H9 (cell line): Measurements from ENCODE around the gene SOX1. TPM values are rescaled to one million over a fixed set of nuclear protein-coding genes. Genes with fewer than 3 reads are reported as not detected.

Experiments used
- DNase-seq: peaks from one replicate; pipeline ENCODE4 v3.0.0-alpha.2; 2017
- H2AFZ ChIP-seq: one replicate; pipeline ENCODE4 v1.6.1; 2013; ENCODE audit warnings: mild to moderate bottlenecking, low read length, control low read depth, moderate library complexity
- H2AK5ac ChIP-seq: 2 replicates; pipeline ENCODE4 v1.6.1; 2013; ENCODE audit warnings: low read length, control low read depth, mixed read lengths; ENCODE audit not compliant: insufficient read length
- H2BK120ac ChIP-seq: one replicate; pipeline ENCODE4 v1.6.1; 2013; ENCODE audit warnings: low read depth, mild to moderate bottlenecking, low read length, control low read depth, inconsistent platforms; ENCODE audit not compliant: poor library complexity, severe bottlenecking
- H2BK12ac ChIP-seq: 2 replicates; pipeline ENCODE4 v1.6.1; 2013; ENCODE audit warnings: low read length, control low read depth, mixed read lengths, low read depth; ENCODE audit not compliant: insufficient read length
- H2BK15ac ChIP-seq: 2 replicates; pipeline ENCODE4 v1.6.1; 2013; ENCODE audit warnings: low read depth, low read length, control low read depth
- H2BK20ac ChIP-seq: one replicate; pipeline ENCODE4 v1.6.1; 2013; ENCODE audit warnings: low read depth, mild to moderate bottlenecking, low read length, control low read depth, inconsistent platforms; ENCODE audit not compliant: poor library complexity, severe bottlenecking
- H2BK5ac ChIP-seq: 2 replicates; pipeline ENCODE4 v1.6.1; 2013; ENCODE audit warnings: low read length, control low read depth, mixed read lengths; ENCODE audit not compliant: insufficient read length
- H3K14ac ChIP-seq: 2 replicates; pipeline ENCODE4 v1.6.1; 2013; ENCODE audit warnings: low read length, control low read depth; ENCODE audit not compliant: insufficient read depth
- H3K18ac ChIP-seq: 2 replicates; pipeline ENCODE4 v1.6.1; 2013; ENCODE audit warnings: low read depth, mild to moderate bottlenecking, mixed read lengths, low read length, control low read depth; ENCODE audit not compliant: insufficient read length
- H3K23ac ChIP-seq: 2 replicates; pipeline ENCODE4 v1.6.1; 2013; ENCODE audit warnings: low read length, control low read depth, mixed read lengths, low read depth; ENCODE audit not compliant: insufficient read length
- H3K23me2 ChIP-seq: 2 replicates; pipeline ENCODE4 v1.6.1; 2013; ENCODE audit warnings: low read depth, mild to moderate bottlenecking, mixed read lengths, low read length, control low read depth; ENCODE audit not compliant: insufficient read length, poor library complexity, severe bottlenecking
- H3K27ac ChIP-seq: 2 replicates; pipeline ENCODE4 v1.5.1; 2013; ENCODE audit warnings: low read length, control low read depth, mixed read lengths, low read depth; ENCODE audit not compliant: insufficient read length
- H3K27me3 ChIP-seq: 2 replicates; pipeline ENCODE4 v1.6.1; 2013; ENCODE audit warnings: low read length, control low read depth, inconsistent platforms; ENCODE audit not compliant: insufficient read depth
- H3K4ac ChIP-seq: 2 replicates; pipeline ENCODE4 v1.6.1; 2013; ENCODE audit warnings: low read depth, mild to moderate bottlenecking, control low read depth, inconsistent platforms, low read length, moderate library complexity
- H3K4me1 ChIP-seq: 2 replicates; pipeline ENCODE4 v1.6.1; 2013; ENCODE audit warnings: low read length, control low read depth, inconsistent platforms; ENCODE audit not compliant: insufficient read depth
- H3K4me2 ChIP-seq: 2 replicates; pipeline ENCODE4 v1.6.1; 2013; ENCODE audit warnings: low read length, control low read depth, mixed read lengths; ENCODE audit not compliant: insufficient read length, insufficient read depth
- H3K56ac ChIP-seq: 2 replicates; pipeline ENCODE4 v1.6.1; 2013; ENCODE audit warnings: low read depth, mild to moderate bottlenecking, mixed read lengths, low read length, control low read depth; ENCODE audit not compliant: insufficient read length
- H3K79me1 ChIP-seq: 2 replicates; pipeline ENCODE4 v1.6.1; 2013; ENCODE audit warnings: low read depth, mild to moderate bottlenecking, moderate library complexity, low read length, control low read depth, inconsistent platforms; ENCODE audit not compliant: insufficient read depth, poor library complexity, severe bottlenecking
- H3K79me2 ChIP-seq: 2 replicates; pipeline ENCODE4 v1.6.1; 2013; ENCODE audit warnings: low read length, control low read depth, inconsistent platforms; ENCODE audit not compliant: insufficient read depth
- H3K9ac ChIP-seq: 2 replicates; pipeline ENCODE4 v1.6.1; 2013; ENCODE audit warnings: low read length, control low read depth, mixed read lengths; ENCODE audit not compliant: insufficient read length; ENCODE audit errors: extremely low read depth
- H3K9me3 ChIP-seq: one replicate; pipeline ENCODE4 v1.6.1; 2013; ENCODE audit warnings: low read depth, low read length, inconsistent platforms; ENCODE audit not compliant: control insufficient read depth
- H3T11ph ChIP-seq: one replicate; pipeline ENCODE4 v1.6.1; 2013; ENCODE audit warnings: mild to moderate bottlenecking, low read length, control low read depth, inconsistent platforms
- H4K20me1 ChIP-seq: one replicate; pipeline ENCODE4 v1.6.1; 2013; ENCODE audit not compliant: control insufficient read depth, insufficient read length, insufficient read depth
- H4K5ac ChIP-seq: 2 replicates; pipeline ENCODE4 v1.6.1; 2013; ENCODE audit warnings: low read depth, mild to moderate bottlenecking, mixed read lengths, low read length, control low read depth; ENCODE audit not compliant: insufficient read length
- H4K8ac ChIP-seq: replicated peaks from 2 replicates; pipeline ENCODE4 v1.6.1; 2013; ENCODE audit warnings: low read length, control low read depth, mixed read lengths, low read depth; ENCODE audit not compliant: insufficient read length
- H4K91ac ChIP-seq: 2 replicates; pipeline ENCODE4 v1.6.1; 2013; ENCODE audit warnings: low read depth, mild to moderate bottlenecking, moderate library complexity, mixed read lengths, low read length, control low read depth; ENCODE audit not compliant: insufficient read length
- H3K27ac Mint-ChIP-seq, 3 experiments: 2 replicates in 2 of 3; 3 replicates in 1 of 3; pipeline ENCODE4 v1.8.0; 2020 to 2021; ENCODE audit warnings: mixed read lengths in 3 of 3, mild to moderate bottlenecking in 1 of 3, moderate library complexity in 1 of 3
- H3K27me3 Mint-ChIP-seq: 2 replicates; pipeline ENCODE4 v1.8.0; 2021; ENCODE audit warnings: low read depth, mild to moderate bottlenecking, moderate library complexity, mixed read lengths
- H3K36me3 Mint-ChIP-seq, 3 experiments: 2 replicates in 2 of 3; 3 replicates in 1 of 3; pipeline ENCODE4 v1.8.0; 2020 to 2021; ENCODE audit warnings: low read depth in 3 of 3, mixed read lengths in 3 of 3; ENCODE audit not compliant: insufficient read depth in 1 of 3
- H3K4me1 Mint-ChIP-seq, 2 experiments: 2 replicates each; pipeline ENCODE4 v1.8.0; 2020; ENCODE audit warnings: mixed read lengths in 2 of 2
- H3K4me3 Mint-ChIP-seq, 2 experiments: 2 replicates in 1 of 2; 3 replicates in 1 of 2; pipeline ENCODE4 v1.8.0; 2020 to 2021; ENCODE audit warnings: mild to moderate bottlenecking in 2 of 2, mixed read lengths in 2 of 2, moderate library complexity in 1 of 2
- H3K9me3 Mint-ChIP-seq, 2 experiments: 2 replicates in 1 of 2; 3 replicates in 1 of 2; pipeline ENCODE4 v1.8.0; 2020; ENCODE audit warnings: mild to moderate bottlenecking in 2 of 2, mixed read lengths in 2 of 2, moderate library complexity in 1 of 2
- WGBS: extraction: QIAGEN DNeasy Blood & Tissue Kit; methylation state at CpG from one replicate; pipeline ENCODE4 v1.1.7; 2013; ENCODE audit warnings: missing lambda C conversion rate, low lambda C conversion rate, mixed read lengths; ENCODE audit not compliant: insufficient read length; ENCODE audit errors: extremely low coverage; 5-methylcytosine and 5-hydroxymethylcytosine counted together
- total RNA-seq: library from RNA; stranded (reverse); gene quantifications from 2 replicates; pipeline ENCODE4 v1.2.1, GENCODE V29; 2021
- TF ChIP-seq, protein P1 (sequence below): fragments of 200-600 bp; sonication (generic); conservative IDR thresholded peaks from 3 replicates; pipeline ENCODE4 v1.8.0; 2021; ENCODE audit warnings: antibody characterized with exemption, mild to moderate bottlenecking

The SOX1 gene
- total RNA-seq, 1 experiment from 2014 or later = 0.17 TPM

DNA sequence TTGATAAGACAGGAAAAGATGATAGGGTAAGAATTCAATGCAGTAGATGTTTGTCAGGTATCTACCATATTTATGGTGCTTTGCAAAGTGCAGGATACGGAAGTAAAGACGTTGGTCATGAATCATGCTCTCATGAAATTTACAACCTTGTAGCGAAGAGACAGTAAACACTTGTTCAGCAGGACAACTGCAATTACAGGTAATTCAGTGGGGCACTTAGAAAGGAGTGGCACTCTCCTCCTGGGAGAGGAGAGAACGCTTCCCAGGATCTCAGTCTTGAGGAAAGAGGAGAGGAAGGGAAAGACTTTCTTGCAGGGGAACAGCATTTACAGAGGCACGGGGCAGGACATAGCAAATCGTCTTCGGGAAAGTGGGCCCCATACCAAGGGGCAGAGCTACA lies 46.4 kb downstream of the SOX1 start:
- peaks cover 0 to 10% of the 10 kb centered on the region in 2 experiments; a peak in 2 of 4 replicates for H3K4me1 Mint-ChIP-seq
- no peak overlapping the region for H3K4ac ChIP-seq
- H3K9me3 ChIP-seq = no peaks in the 10 kb centered on the region
- H3K79me1 ChIP-seq = no peaks in the 10 kb centered on the region
- H4K91ac ChIP-seq = no peak overlapping the region
- no peaks in the 10 kb centered on the region for H3K9me3 Mint-ChIP-seq
- H4K5ac ChIP-seq = no peak overlapping the region
- WGBS = no CpG with 5 or more reads among the region's 7 CpGs
- no peaks in the 10 kb centered on the region for H3K4me1 ChIP-seq
- H3K9ac ChIP-seq = no peak overlapping the region
- no peak overlapping the region for H3K18ac ChIP-seq
- no peaks in the 10 kb centered on the region for H4K20me1 ChIP-seq
- H2BK15ac ChIP-seq = no peak overlapping the region
- H3K4me3 Mint-ChIP-seq = no peak overlapping the region
- TF ChIP-seq, protein P1, sequence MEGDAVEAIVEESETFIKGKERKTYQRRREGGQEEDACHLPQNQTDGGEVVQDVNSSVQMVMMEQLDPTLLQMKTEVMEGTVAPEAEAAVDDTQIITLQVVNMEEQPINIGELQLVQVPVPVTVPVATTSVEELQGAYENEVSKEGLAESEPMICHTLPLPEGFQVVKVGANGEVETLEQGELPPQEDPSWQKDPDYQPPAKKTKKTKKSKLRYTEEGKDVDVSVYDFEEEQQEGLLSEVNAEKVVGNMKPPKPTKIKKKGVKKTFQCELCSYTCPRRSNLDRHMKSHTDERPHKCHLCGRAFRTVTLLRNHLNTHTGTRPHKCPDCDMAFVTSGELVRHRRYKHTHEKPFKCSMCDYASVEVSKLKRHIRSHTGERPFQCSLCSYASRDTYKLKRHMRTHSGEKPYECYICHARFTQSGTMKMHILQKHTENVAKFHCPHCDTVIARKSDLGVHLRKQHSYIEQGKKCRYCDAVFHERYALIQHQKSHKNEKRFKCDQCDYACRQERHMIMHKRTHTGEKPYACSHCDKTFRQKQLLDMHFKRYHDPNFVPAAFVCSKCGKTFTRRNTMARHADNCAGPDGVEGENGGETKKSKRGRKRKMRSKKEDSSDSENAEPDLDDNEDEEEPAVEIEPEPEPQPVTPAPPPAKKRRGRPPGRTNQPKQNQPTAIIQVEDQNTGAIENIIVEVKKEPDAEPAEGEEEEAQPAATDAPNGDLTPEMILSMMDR = no peak
- H4K8ac ChIP-seq = no peak overlapping the region
- no peak overlapping the region for H2BK12ac ChIP-seq
- H3K23me2 ChIP-seq = no peaks in the 10 kb centered on the region
- H3K79me2 ChIP-seq = no peaks in the 10 kb centered on the region
- no peak overlapping the region for H2BK20ac ChIP-seq
- H2AFZ ChIP-seq = no peak overlapping the region
- H3K36me3 Mint-ChIP-seq = no peaks in the 10 kb centered on the region
- no peak overlapping the region for H3K27ac ChIP-seq
- H3K27me3 ChIP-seq = peaks cover 2% of the 10 kb centered on the region; the same call in 1 of the 2 replicates
- no peak overlapping the region for H3K27ac Mint-ChIP-seq
- no peak for DNase-seq
- H3K4me2 ChIP-seq = no peak overlapping the region
- no peak overlapping the region for H2BK120ac ChIP-seq
- no peak overlapping the region for H3T11ph ChIP-seq
- H3K23ac ChIP-seq = no peak overlapping the region
- no peak overlapping the region for H2AK5ac ChIP-seq
- no peak overlapping the region for H3K56ac ChIP-seq
- peaks cover 93% of the 10 kb centered on the region for H3K27me3 Mint-ChIP-seq
- no peak overlapping the region for H2BK5ac ChIP-seq
- H3K14ac ChIP-seq = no peak overlapping the region
